ENCODE results near the gene PHF19. TPM values are rescaled to one million over a fixed set of nuclear protein-coding genes. Genes with fewer than 3 reads are reported as not detected.

Gene PHF19
- total RNA-seq, 2 experiments from 2014 or later = 60.3 to 63.0 TPM

DNA sequence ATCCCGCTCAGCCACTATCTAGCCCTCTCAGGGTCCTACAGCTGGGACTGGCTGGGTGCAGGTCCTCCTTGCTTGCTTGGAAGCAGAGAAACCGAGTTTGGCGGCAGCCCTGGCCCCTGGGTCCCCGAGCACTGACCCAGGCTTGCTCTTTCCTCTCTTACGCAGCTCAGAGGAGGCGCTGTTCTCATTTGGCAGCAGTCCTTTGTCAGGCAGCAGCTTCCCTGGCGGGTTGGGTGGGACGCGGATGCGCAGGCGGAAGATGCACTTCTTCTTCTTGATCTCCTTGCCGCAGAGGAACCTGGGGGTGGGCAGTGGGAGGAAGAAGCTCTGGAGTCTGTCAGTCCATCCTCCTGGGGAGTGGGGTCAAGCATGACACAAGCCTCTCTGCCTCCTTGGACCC, 14.5 kb downstream of the PHF19 start:
- Mint-ChIP-seq H3K9me3 (no peaks in the 10 kb centered on the region), H3K4me3 (no peak overlapping the region), H3K27me3 (no peaks in the 10 kb centered on the region), H3K27ac (no peak overlapping the region), H3K36me3 (ENCODE audit: low read depth) (peaks cover 84% of the 10 kb centered on the region), H3K4me1 (ENCODE audit: low read depth) (no peaks in the 10 kb centered on the region)
- POLR2A ChIA-PET = no interaction called here
- DNase-seq = no peak
- CTCF ChIA-PET = interaction anchor here (1.1 kb wide), 1 partner anchor 174 kb away, joined by 3 read pairs; no protein-coding TSS in a partner anchor
- no peak for ATAC-seq (ENCODE audit: poor library complexity)
- no peaks in the 10 kb centered on the region for H3K4me1 ChIP-seq (ENCODE audit: insufficient read depth, low read length)
- no peaks in the 10 kb centered on the region for H3K27me3 ChIP-seq (ENCODE audit: control insufficient read depth in 1 of 2, insufficient read depth in 2 of 2, low read length in 2 of 2)
- H3K36me3 ChIP-seq (ENCODE audit: insufficient read depth, low read length) = peaks cover 99% of the 10 kb centered on the region
- no peak overlapping the region for H3K27ac ChIP-seq (ENCODE audit: low read depth in 1 of 2, low read length in 2 of 2)
- intact Hi-C loops (cut with DNase I, micrococcal nuclease) = no loop called here
- H3K9me3 ChIP-seq (ENCODE audit: control insufficient read depth in 1 of 2, insufficient read depth in 1 of 2, low read length in 2 of 2) = no peaks in the 10 kb centered on the region
- TF ChIP-seq, protein P1, sequence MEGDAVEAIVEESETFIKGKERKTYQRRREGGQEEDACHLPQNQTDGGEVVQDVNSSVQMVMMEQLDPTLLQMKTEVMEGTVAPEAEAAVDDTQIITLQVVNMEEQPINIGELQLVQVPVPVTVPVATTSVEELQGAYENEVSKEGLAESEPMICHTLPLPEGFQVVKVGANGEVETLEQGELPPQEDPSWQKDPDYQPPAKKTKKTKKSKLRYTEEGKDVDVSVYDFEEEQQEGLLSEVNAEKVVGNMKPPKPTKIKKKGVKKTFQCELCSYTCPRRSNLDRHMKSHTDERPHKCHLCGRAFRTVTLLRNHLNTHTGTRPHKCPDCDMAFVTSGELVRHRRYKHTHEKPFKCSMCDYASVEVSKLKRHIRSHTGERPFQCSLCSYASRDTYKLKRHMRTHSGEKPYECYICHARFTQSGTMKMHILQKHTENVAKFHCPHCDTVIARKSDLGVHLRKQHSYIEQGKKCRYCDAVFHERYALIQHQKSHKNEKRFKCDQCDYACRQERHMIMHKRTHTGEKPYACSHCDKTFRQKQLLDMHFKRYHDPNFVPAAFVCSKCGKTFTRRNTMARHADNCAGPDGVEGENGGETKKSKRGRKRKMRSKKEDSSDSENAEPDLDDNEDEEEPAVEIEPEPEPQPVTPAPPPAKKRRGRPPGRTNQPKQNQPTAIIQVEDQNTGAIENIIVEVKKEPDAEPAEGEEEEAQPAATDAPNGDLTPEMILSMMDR (IDR thresholded peaks at IDR 0.05) = no peak
- H3K4me3 ChIP-seq (ENCODE audit: low read length) = no peak overlapping the region

DNA sequence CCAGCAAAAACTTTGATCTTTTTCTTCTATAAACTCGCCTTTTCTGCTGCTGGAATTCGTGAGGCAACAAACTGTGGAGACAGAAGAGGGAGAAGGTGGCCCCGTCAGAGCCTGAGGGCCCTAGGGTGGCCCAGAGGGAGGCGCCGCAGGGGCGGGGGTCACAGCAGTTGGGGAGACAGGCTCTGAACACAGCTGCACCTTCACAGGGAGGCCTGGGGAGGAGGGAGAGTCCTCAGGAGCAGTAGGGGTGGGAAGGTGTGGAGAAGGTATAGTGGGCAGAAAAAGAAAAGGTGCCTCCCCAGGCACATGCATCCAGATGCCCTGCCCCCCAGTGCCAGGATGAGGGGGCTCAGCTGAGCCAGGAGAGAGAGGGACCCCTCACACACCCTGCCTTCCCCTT, 15.1 kb downstream of the PHF19 start:
- no peak overlapping the region for H3K27ac ChIP-seq (ENCODE audit: low read depth in 1 of 2, low read length in 2 of 2)
- peaks cover 86% of the 10 kb centered on the region for H3K36me3 Mint-ChIP-seq (ENCODE audit: low read depth)
- POLR2A ChIA-PET = no interaction called here
- H3K27me3 Mint-ChIP-seq = no peaks in the 10 kb centered on the region
- intact Hi-C loops (cut with DNase I, micrococcal nuclease) = no loop called here
- no peaks in the 10 kb centered on the region for H3K27me3 ChIP-seq (ENCODE audit: control insufficient read depth in 1 of 2, insufficient read depth in 2 of 2, low read length in 2 of 2)
- ATAC-seq (ENCODE audit: poor library complexity) (no peak), DNase-seq (no peak)
- CTCF ChIA-PET = no interaction called here
- H3K4me3 Mint-ChIP-seq = no peak overlapping the region
- H3K9me3 Mint-ChIP-seq = no peaks in the 10 kb centered on the region
- H3K4me3 ChIP-seq (ENCODE audit: low read length) = no peak overlapping the region
- peaks cover 99% of the 10 kb centered on the region for H3K36me3 ChIP-seq (ENCODE audit: insufficient read depth, low read length)
- TF ChIP-seq, protein P1 (IDR thresholded peaks at IDR 0.05) = no peak
- no peak overlapping the region for H3K27ac Mint-ChIP-seq
- H3K4me1 ChIP-seq (ENCODE audit: insufficient read depth, low read length) = no peaks in the 10 kb centered on the region
- H3K9me3 ChIP-seq (ENCODE audit: control insufficient read depth in 1 of 2, insufficient read depth in 1 of 2, low read length in 2 of 2) = no peaks in the 10 kb centered on the region
- H3K4me1 Mint-ChIP-seq (ENCODE audit: low read depth) = no peaks in the 10 kb centered on the region

DNA sequence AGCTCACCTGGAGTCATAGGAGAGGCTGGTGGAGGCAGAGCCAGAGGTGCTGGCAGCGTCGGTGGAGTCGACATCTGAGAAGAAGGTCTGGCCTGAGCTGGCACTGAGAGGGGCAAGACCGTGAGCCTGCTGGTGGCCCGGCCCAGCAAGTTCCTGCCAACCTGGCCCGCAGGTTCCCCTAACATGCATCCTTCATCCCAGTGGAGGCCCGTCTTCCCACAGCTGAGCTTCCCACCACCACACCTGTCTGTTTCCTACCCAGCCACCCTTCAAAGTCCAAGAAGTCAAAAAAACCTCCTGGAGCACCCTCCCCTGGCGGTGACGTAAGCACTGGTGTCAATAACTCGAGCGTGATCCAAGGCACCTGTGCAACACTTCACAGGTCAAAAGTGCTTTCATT, 16.9 kb downstream of the PHF19 start:
- ATAC-seq (ENCODE audit: poor library complexity) (no peak), DNase-seq (no peak)
- Histone ChIP-seq H3K27ac (ENCODE audit: low read depth in 1 of 2, low read length in 2 of 2) (no peak overlapping the region), H3K36me3 (ENCODE audit: insufficient read depth, low read length) (peaks cover 90% of the 10 kb centered on the region), H3K27me3 (ENCODE audit: control insufficient read depth in 1 of 2, insufficient read depth in 2 of 2, low read length in 2 of 2) (no peaks in the 10 kb centered on the region), H3K4me1 (ENCODE audit: insufficient read depth, low read length) (no peaks in the 10 kb centered on the region), H3K9me3 (ENCODE audit: control insufficient read depth in 1 of 2, insufficient read depth in 1 of 2, low read length in 2 of 2) (no peaks in the 10 kb centered on the region), H3K4me3 (ENCODE audit: low read length) (no peak overlapping the region)
- ChIA-PET POLR2A (interaction anchor here (1.3 kb wide), 1 partner anchor 30 kb away, joined by 4 read pairs; no protein-coding TSS in a partner anchor), CTCF (no interaction called here)
- intact Hi-C loops (cut with DNase I, micrococcal nuclease) = no loop called here
- peaks cover 82% of the 10 kb centered on the region for H3K36me3 Mint-ChIP-seq (ENCODE audit: low read depth)
- TF ChIP-seq, protein P1 (IDR thresholded peaks at IDR 0.05) = no peak
- no peak overlapping the region for H3K27ac Mint-ChIP-seq
- no peaks in the 10 kb centered on the region for H3K9me3 Mint-ChIP-seq
- no peaks in the 10 kb centered on the region for H3K27me3 Mint-ChIP-seq
- no peaks in the 10 kb centered on the region for H3K4me1 Mint-ChIP-seq (ENCODE audit: low read depth)
- H3K4me3 Mint-ChIP-seq = no peak overlapping the region

Measured in CD4-positive, alpha-beta T cell (primary cell).